ENCODE data around the gene P2RX1. TPM values are rescaled to one million over a fixed set of nuclear protein-coding genes. Genes with fewer than 3 reads are reported as not detected.

Gene P2RX1
- total RNA-seq, 2 donors from 2014 or later, result 39.2 to 45.4 TPM

GRCh38 chr17:3962965-3963236 is 46.6 kb upstream of the P2RX1 start:
- peak overlapping the region in 2 of 4 donors; percentile 24 to 47 for H3K27ac ChIP-seq
- ATAC-seq, result no peak
- no peaks in the 10 kb centered on the region for H3K36me3 ChIP-seq (replicated peaks in 1 of 2; ENCODE audit: insufficient read depth in 1 of 2, low read depth in 2 of 2)
- no peak overlapping the region for H3K4me3 ChIP-seq
- intact Hi-C loops (cut with DNase I), result no loop called here
- no peaks in the 10 kb centered on the region for H3K9me3 ChIP-seq
- no peak for TF ChIP-seq POLR2A (IDR thresholded peaks at IDR 0.05)
- TF ChIP-seq CTCF (IDR thresholded peaks at IDR 0.05), result no peak
- no peaks in the 10 kb centered on the region for H3K27me3 ChIP-seq
- H3K4me1 ChIP-seq, result peaks cover 77% of the 10 kb centered on the region
- no peak for DNase-seq

- Histone ChIP-seq H3K4me3 (no peak overlapping the region), H3K27me3 (no peaks in the 10 kb centered on the region), H3K4me1 (peaks cover 72% of the 10 kb centered on the region), H3K9me3 (no peaks in the 10 kb centered on the region), H3K27ac (peak overlapping the region in 1 of 4 donors; percentile 7), H3K36me3 (replicated peaks in 1 of 2; ENCODE audit: insufficient read depth in 1 of 2, low read depth in 2 of 2) (no peaks in the 10 kb centered on the region)
- ATAC-seq (no peak), DNase-seq (no peak)
- no peak for TF ChIP-seq POLR2A (IDR thresholded peaks at IDR 0.05)
- no peak for TF ChIP-seq CTCF (IDR thresholded peaks at IDR 0.05)
- intact Hi-C loops (cut with DNase I), result no loop called here
- WGBS, 2 donors, result 61 to 77% methylated on average over 10 to 11 of the region's 11 CpGs
Measured at GRCh38 chr17:3962217-3962964, 46.1 kb upstream of the P2RX1 start.

- Histone ChIP-seq H3K36me3 (replicated peaks in 1 of 2; ENCODE audit: insufficient read depth in 1 of 2, low read depth in 2 of 2) (no peaks in the 10 kb centered on the region), H3K27ac (peak overlapping the region in 2 of 4 donors; percentile 7 to 22), H3K4me1 (peaks cover 67% of the 10 kb centered on the region), H3K27me3 (no peaks in the 10 kb centered on the region), H3K4me3 (no peak overlapping the region), H3K9me3 (no peaks in the 10 kb centered on the region)
- 65 to 77% methylated on average over 5 of the region's 5 CpGs for WGBS, 2 donors
- TF ChIP-seq POLR2A (IDR thresholded peaks at IDR 0.05) (no peak), CTCF (IDR thresholded peaks at IDR 0.05) (no peak)
- DNase-seq (no peak), ATAC-seq (no peak)
- intact Hi-C loops (cut with DNase I), result no loop called here
Measured at GRCh38 chr17:3961564-3962047, 45.3 kb upstream of the P2RX1 start.

- intact Hi-C loops (cut with DNase I), result no loop called here
- H3K4me1 ChIP-seq, result peaks cover 60% of the 10 kb centered on the region
- no peak overlapping the region for H3K4me3 ChIP-seq
- H3K27ac ChIP-seq, result peak overlapping the region in 3 of 4 donors; percentile 22 to 29 (median 25)
- H3K27me3 ChIP-seq, result no peaks in the 10 kb centered on the region
- no peaks in the 10 kb centered on the region for H3K36me3 ChIP-seq (replicated peaks in 1 of 2; ENCODE audit: insufficient read depth in 1 of 2, low read depth in 2 of 2)
- no peaks in the 10 kb centered on the region for H3K9me3 ChIP-seq
- no peak for ATAC-seq
- 40 to 45% methylated on average over 14 of the region's 14 CpGs for WGBS, 2 donors
- peak in 3 of 4 donors; percentile 35 to 63 (median 62) for DNase-seq
- TF ChIP-seq POLR2A (IDR thresholded peaks at IDR 0.05) (no peak), CTCF (IDR thresholded peaks at IDR 0.05) (no peak)
Measured at GRCh38 chr17:3960764-3961163, 44.5 kb upstream of the P2RX1 start.

Measured in body of pancreas (tissue), 4 donors.